Measurements from ENCODE around the gene IMP3. TPM values are rescaled to one million over a fixed set of nuclear protein-coding genes. Genes with fewer than 3 reads are reported as not detected.

Gene IMP3
- total RNA-seq, 1 experiment from 2014 or later, result 79.9 TPM

DNA sequence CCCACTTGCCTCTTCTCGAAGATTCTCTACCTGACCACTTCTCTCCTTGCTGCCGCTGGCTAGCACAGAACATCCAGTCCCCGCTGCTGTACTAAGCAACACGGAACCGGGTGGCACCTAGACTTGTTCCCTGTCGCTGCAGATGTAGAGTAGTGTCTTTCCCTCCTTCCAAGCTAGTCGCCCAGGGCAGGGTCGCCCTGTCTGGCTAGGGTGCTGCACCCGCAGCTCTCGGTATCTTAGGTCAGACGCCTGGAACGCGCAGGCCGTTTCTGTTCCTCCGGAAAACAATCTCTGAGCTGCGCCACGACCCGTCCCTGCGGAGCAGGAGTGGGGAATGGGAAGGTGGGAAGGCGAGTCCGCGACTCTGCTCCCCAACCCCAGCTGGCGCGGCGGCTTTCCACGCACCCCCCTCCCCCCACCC lies 6.9 kb upstream of the IMP3 start:
- intact Hi-C loops (cut with micrococcal nuclease), result no loop called here
- H3K79me2 ChIP-seq (ENCODE audit: insufficient read depth, low read length), result peaks cover 32% of the 10 kb centered on the region

More for the DNA sequence above, 6.9 kb upstream of the IMP3 start:
- Histone ChIP-seq H3K4me3 (replicated peaks in 1 of 2; ENCODE audit: low read depth in 1 of 2, low read length in 2 of 2) (peak overlapping the region; percentile 83 to 98), H3K27ac (ENCODE audit: low read depth, low read length) (peak overlapping the region; percentile 76), H2AFZ (ENCODE audit: low read depth, low read length, poor library complexity, severe bottlenecking) (peak overlapping the region; percentile 58), H3K9ac (ENCODE audit: low read length) (peak overlapping the region; percentile 95), H3K4me1 (ENCODE audit: control insufficient read depth in 1 of 2, insufficient read depth in 2 of 2, low read length in 2 of 2) (peaks cover 19 to 55% of the 10 kb centered on the region in 2 experiments), H3K27me3 (ENCODE audit: insufficient read depth, low read length) (no peaks in the 10 kb centered on the region), H3K9me2 (ENCODE audit: insufficient read depth) (no peaks in the 10 kb centered on the region), H3K36me3 (ENCODE audit: control insufficient read depth in 1 of 2, insufficient read depth in 2 of 2, low read length in 2 of 2) (peaks cover 0 to 12% of the 10 kb centered on the region in 2 experiments; a peak in 1 of 4 replicates), H3K9me3 (ENCODE audit: control insufficient read depth in 1 of 2, insufficient read depth in 1 of 2, low read depth in 1 of 2, low read length in 2 of 2) (no peaks in the 10 kb centered on the region), H3K4me2 (ENCODE audit: low read length) (peak overlapping the region; percentile 99), H4K20me1 (ENCODE audit: insufficient read depth) (no peaks in the 10 kb centered on the region)
- DNase-seq (ENCODE audit: low read depth, low spot score), result no peak
- ATAC-seq, result peak; percentile 7
- ChIA-PET CTCF (interaction anchor here (0.7 to 2.4 kb wide), 8 partner anchors 9 to 279 kb away, joined by 3 to 8 read pairs (median 4); partner anchors contain the start of genes MAN2C1, SIN3A and SNUPN), POLR2A (interaction anchor here (0.6 to 1.6 kb wide), 6 partner anchors 10 to 279 kb away, joined by 3 to 10 read pairs (median 4); partner anchors contain the start of gene SNUPN), RAD21 (ENCODE audit: low non-redundant PET in 1 of 2, low total read pairs in 2 of 2, uncharacterized antibody in 2 of 2, unreplicated experiment in 2 of 2) (interaction anchor here (1.0 to 1.3 kb wide), 4 partner anchors 22 to 279 kb away, joined by 3 to 5 read pairs (median 4); partner anchors contain the start of genes MAN2C1 (in 1 of the 2) and SIN3A (in 1 of the 2))
- TSS peak; percentile 72 for BruUV-seq (replicated peaks)
- TF ChIP-seq POLR2A (IDR thresholded peaks at IDR 0.05; ENCODE audit: borderline replicate concordance, extremely low read depth, insufficient read depth, insufficient read length) (no peak), SP1 (IDR thresholded peaks at IDR 0.05; ENCODE audit: low read depth) (no peak), RAD21 (IDR thresholded peaks at IDR 0.05; ENCODE audit: low read depth) (no peak), CTCF (IDR thresholded peaks at IDR 0.05 in 2 of 3, conservative IDR thresholded peaks at IDR 0.05 in 1 of 3; ENCODE audit: borderline replicate concordance in 1 of 3, insufficient read depth in 1 of 3, low read depth in 2 of 3, low read length in 2 of 3) (no peak), ELF1 (IDR thresholded peaks at IDR 0.05; ENCODE audit: borderline replicate concordance, low read depth) (no peak), EZH2phosphoT487 (IDR thresholded peaks at IDR 0.05; ENCODE audit: borderline replicate concordance) (no peak), ZNF274 (IDR thresholded peaks at IDR 0.05; ENCODE audit: low read depth, low read length) (no peak), JUND (IDR thresholded peaks at IDR 0.05) (no peak), CEBPB (IDR thresholded peaks at IDR 0.05; ENCODE audit: low read depth) (no peak), SIN3A (IDR thresholded peaks at IDR 0.05; ENCODE audit: low read depth) (no peak), POLR2AphosphoS5 (IDR thresholded peaks at IDR 0.05; ENCODE audit: low read depth, low read length) (no peak), YY1 (IDR thresholded peaks at IDR 0.05; ENCODE audit: extremely low read depth, insufficient replicate concordance, low read depth, low read length) (no peak), EZH2 (IDR thresholded peaks at IDR 0.05) (no peak), CBX3 (IDR thresholded peaks at IDR 0.05; ENCODE audit: low read depth) (no peak), MAX (IDR thresholded peaks at IDR 0.05) (no peak)
- TF ChIP-seq, protein P1, sequence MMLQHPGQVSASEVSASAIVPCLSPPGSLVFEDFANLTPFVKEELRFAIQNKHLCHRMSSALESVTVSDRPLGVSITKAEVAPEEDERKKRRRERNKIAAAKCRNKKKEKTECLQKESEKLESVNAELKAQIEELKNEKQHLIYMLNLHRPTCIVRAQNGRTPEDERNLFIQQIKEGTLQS (IDR thresholded peaks at IDR 0.05), result no peak

Measured in HCT116 (cell line).